Liver (tissue), 9 donors: ENCODE data around the gene TTC7B. TPM values are rescaled to one million over a fixed set of nuclear protein-coding genes. Genes with fewer than 3 reads are reported as not detected.

ENCODE experiments used
- DNase-seq: peaks from one replicate; pipeline ENCODE4 v3.0.0-alpha.2; 2017; ENCODE audit warnings: low spot score
- H3K27ac ChIP-seq, 2 donors: one replicate each; pipeline ENCODE4 v1.7.0; 2013; ENCODE audit warnings: inconsistent platforms in 2 of 2, low read length in 2 of 2, control low read depth in 1 of 2, low read depth in 1 of 2, mild to moderate bottlenecking in 1 of 2
- H3K27me3 ChIP-seq, 4 donors: one replicate each; pipeline versions ENCODE4 v1.6.1 to v1.7.0; 2013; ENCODE audit warnings: low read length in 3 of 4, inconsistent platforms in 1 of 4, mild to moderate bottlenecking in 1 of 4, moderate library complexity in 1 of 4; ENCODE audit not compliant: control insufficient read depth in 4 of 4, insufficient read depth in 4 of 4
- H3K36me3 ChIP-seq, 4 donors: one replicate each; pipeline versions ENCODE4 v1.6.1 to v1.7.0; 2013; ENCODE audit warnings: low read length in 3 of 4, mild to moderate bottlenecking in 3 of 4, low read depth in 1 of 4, moderate library complexity in 1 of 4; ENCODE audit not compliant: control insufficient read depth in 4 of 4, insufficient read depth in 3 of 4
- H3K4me1 ChIP-seq, 4 donors: one replicate each; pipeline versions ENCODE4 v1.6.1 to v1.7.0; 2013; ENCODE audit warnings: low read length in 3 of 4, mild to moderate bottlenecking in 3 of 4, moderate library complexity in 1 of 4; ENCODE audit not compliant: control insufficient read depth in 4 of 4, insufficient read depth in 4 of 4
- H3K4me3 ChIP-seq, 3 donors: one replicate each; pipeline versions ENCODE4 v1.6.1 to v1.7.0; 2013; ENCODE audit warnings: low read length in 3 of 3, control low read depth in 1 of 3, low read depth in 1 of 3, mild to moderate bottlenecking in 1 of 3
- H3K9ac ChIP-seq, 2 donors: one replicate each; pipeline ENCODE4 v1.7.0; 2013; ENCODE audit warnings: low read length in 2 of 2, mild to moderate bottlenecking in 2 of 2, moderate library complexity in 2 of 2, control low read depth in 1 of 2, low read depth in 1 of 2
- H3K9me3 ChIP-seq, 4 donors: one replicate each; pipeline versions ENCODE4 v1.6.1 to v1.7.0; 2013; ENCODE audit warnings: low read length in 3 of 4; ENCODE audit not compliant: control insufficient read depth in 4 of 4
- EGR1 ChIP-seq, 2 donors: IDR thresholded peaks; 2 replicates each; pipeline ENCODE4 v1.6.1; 2016 to 2018; ENCODE audit warnings: antibody characterized with exemption in 2 of 2, low read depth in 2 of 2
- FOXA1 ChIP-seq: IDR thresholded peaks from 2 replicates; pipeline ENCODE4 v1.6.1; 2016; ENCODE audit warnings: antibody characterized with exemption
- FOXA2 ChIP-seq: IDR thresholded peaks from 2 replicates; pipeline ENCODE4 v1.6.1; 2016; ENCODE audit warnings: antibody characterized with exemption
- GABPA ChIP-seq, 2 donors: IDR thresholded peaks in 1 of 2; conservative IDR thresholded peaks in 1 of 2; 2 replicates each; pipeline ENCODE4 v1.6.1; 2016; ENCODE audit warnings: antibody characterized with exemption in 2 of 2, mild to moderate bottlenecking in 1 of 2, moderate library complexity in 1 of 2
- HNF4A ChIP-seq, 2 donors: conservative IDR thresholded peaks; 2 replicates each; pipeline ENCODE4 v1.6.1; 2016; ENCODE audit warnings: antibody characterized with exemption in 2 of 2, mild to moderate bottlenecking in 2 of 2
- HNF4G ChIP-seq: IDR thresholded peaks from 2 replicates; pipeline ENCODE4 v1.6.1; 2016; ENCODE audit warnings: antibody characterized with exemption
- JUND ChIP-seq, 2 donors: IDR thresholded peaks; 2 replicates each; pipeline ENCODE4 v1.6.1; 2016; ENCODE audit warnings: antibody characterized with exemption in 2 of 2
- NR2F2 ChIP-seq: IDR thresholded peaks from 2 replicates; pipeline ENCODE4 v1.6.1; 2016; ENCODE audit warnings: antibody characterized with exemption
- RAD21 ChIP-seq, 2 donors: IDR thresholded peaks; 2 replicates each; pipeline ENCODE4 v1.6.1; 2016; ENCODE audit warnings: antibody characterized with exemption in 2 of 2, mild to moderate bottlenecking in 2 of 2
- RXRA ChIP-seq, 2 donors: IDR thresholded peaks; 2 replicates each; pipeline ENCODE4 v1.6.1; 2017 to 2018; ENCODE audit warnings: antibody characterized with exemption in 2 of 2, mild to moderate bottlenecking in 1 of 2
- SP1 ChIP-seq: IDR thresholded peaks from 2 replicates; pipeline ENCODE4 v1.6.1; 2018; ENCODE audit warnings: antibody characterized with exemption, mild to moderate bottlenecking
- TAF1 ChIP-seq: conservative IDR thresholded peaks from 2 replicates; pipeline ENCODE4 v1.6.1; 2016; ENCODE audit warnings: antibody characterized with exemption, mild to moderate bottlenecking
- YY1 ChIP-seq: IDR thresholded peaks from 2 replicates; pipeline ENCODE4 v1.6.1; 2016; ENCODE audit warnings: antibody characterized with exemption, mild to moderate bottlenecking
- WGBS: extraction: QIAGEN DNeasy Blood & Tissue Kit; methylation state at CpG from one replicate; pipeline ENCODE4 v1.1.7; 2013; 5-methylcytosine and 5-hydroxymethylcytosine counted together
- polyA plus RNA-seq, 2 donors: library from polyadenylated mRNA; stranded (reverse) in 1 of 2; unstranded in 1 of 2; fragments of 200-250 nt in 1 of 2; fragments of >200 nt in 1 of 2; fragmentation: Nextera tagmentation in 1 of 2; extraction: Ambion mirVana in 1 of 2; gene quantifications; one replicate each; pipeline versions ENCODE4 v1.2.1 to v1.2.3, GENCODE V29; 2013 to 2015
- total RNA-seq, 2 donors: library from RNA; depleted of rRNA; stranded (reverse); fragments of >200 nt; gene quantifications; one replicate each; pipeline ENCODE4 v1.2.3, GENCODE V29; 2014
- TF ChIP-seq, protein P1 (sequence below): IDR thresholded peaks from 2 replicates; pipeline ENCODE4 v1.6.1; 2016; ENCODE audit warnings: antibody characterized with exemption, mild to moderate bottlenecking
- TF ChIP-seq, protein P2 (sequence below): IDR thresholded peaks from 2 replicates; pipeline ENCODE4 v1.6.1; 2016; ENCODE audit warnings: antibody characterized with exemption
- TF ChIP-seq, protein P3 (sequence below): fragments of 150-350 bp; IDR thresholded peaks from 2 replicates; pipeline ENCODE4 v1.5.1; 2017; ENCODE audit warnings: improper control_type of control experiment, low read depth, low read length; ENCODE audit not compliant: missing input control
- TF ChIP-seq, protein P4 (sequence below): IDR thresholded peaks from 2 replicates; pipeline ENCODE4 v1.6.1; 2016; ENCODE audit warnings: antibody characterized with exemption
- TF ChIP-seq, protein P5 (sequence below): IDR thresholded peaks from 2 replicates; pipeline ENCODE4 v1.6.1; 2016; ENCODE audit warnings: antibody characterized with exemption
- donor health status: healthy.
- donor health status: healthy.
- donor health status: healthy.
- donor health status: healthy.
- donor health status: healthy.

Gene TTC7B
- total and polyA plus RNA-seq, 4 donors = 9.1 to 31.0 (median 12.5) TPM

DNA sequence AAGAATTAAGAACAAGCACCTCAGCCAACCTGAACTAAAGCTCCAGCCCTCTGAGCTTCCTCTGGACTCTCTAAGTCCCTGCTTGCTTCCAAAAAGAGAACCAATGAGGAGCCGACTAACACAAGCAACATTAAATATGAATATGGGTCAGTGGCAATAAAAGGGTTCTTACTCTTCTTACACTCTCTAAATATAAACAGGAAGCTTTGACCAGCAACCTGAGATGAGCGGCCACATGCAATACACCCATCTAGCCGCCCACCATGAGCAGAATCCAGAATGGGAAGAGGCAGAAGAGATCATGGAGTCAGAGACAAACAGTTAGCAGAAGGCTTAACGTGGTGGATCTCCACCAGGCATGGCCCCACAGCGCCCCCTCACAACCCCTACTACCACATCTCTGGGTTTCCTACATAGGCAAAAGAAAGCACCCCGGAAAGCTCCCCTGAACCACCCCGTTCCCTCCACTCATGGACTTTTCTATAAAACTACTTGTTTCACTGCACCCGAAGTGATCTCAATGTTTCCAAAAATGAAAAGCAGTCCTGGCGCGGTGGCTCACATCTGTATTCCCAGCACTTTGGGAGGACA, 59.4 kb downstream of the TTC7B start:
- Histone ChIP-seq H3K27ac (no peak overlapping the region), H3K9me3 (no peaks in the 10 kb centered on the region), H3K9ac (no peak overlapping the region), H3K27me3 (no peaks in the 10 kb centered on the region), H3K4me1 (peaks cover 0 to 12% (median 6%) of the 10 kb centered on the region in 4 donors), H3K36me3 (peaks cover 0 to 2% (median under 1%) of the 10 kb centered on the region in 4 donors), H3K4me3 (no peak overlapping the region)
- DNase-seq = no peak
- 96% methylated on average over 10 of the region's 10 CpGs for whole genome bisulfite sequencing
- TF ChIP-seq RXRA (IDR thresholded peaks at IDR 0.05) = no peak
- TF ChIP-seq HNF4A (conservative IDR thresholded peaks at IDR 0.05) = no peak
- no peak for TF ChIP-seq TAF1
- no peak for TF ChIP-seq YY1
- TF ChIP-seq FOXA1 = no peak
- no peak for TF ChIP-seq RAD21 (IDR thresholded peaks at IDR 0.05)
- no peak for TF ChIP-seq EGR1 (IDR thresholded peaks at IDR 0.05; ENCODE audit: low read depth in 2 of 2)
- TF ChIP-seq, protein P1, sequence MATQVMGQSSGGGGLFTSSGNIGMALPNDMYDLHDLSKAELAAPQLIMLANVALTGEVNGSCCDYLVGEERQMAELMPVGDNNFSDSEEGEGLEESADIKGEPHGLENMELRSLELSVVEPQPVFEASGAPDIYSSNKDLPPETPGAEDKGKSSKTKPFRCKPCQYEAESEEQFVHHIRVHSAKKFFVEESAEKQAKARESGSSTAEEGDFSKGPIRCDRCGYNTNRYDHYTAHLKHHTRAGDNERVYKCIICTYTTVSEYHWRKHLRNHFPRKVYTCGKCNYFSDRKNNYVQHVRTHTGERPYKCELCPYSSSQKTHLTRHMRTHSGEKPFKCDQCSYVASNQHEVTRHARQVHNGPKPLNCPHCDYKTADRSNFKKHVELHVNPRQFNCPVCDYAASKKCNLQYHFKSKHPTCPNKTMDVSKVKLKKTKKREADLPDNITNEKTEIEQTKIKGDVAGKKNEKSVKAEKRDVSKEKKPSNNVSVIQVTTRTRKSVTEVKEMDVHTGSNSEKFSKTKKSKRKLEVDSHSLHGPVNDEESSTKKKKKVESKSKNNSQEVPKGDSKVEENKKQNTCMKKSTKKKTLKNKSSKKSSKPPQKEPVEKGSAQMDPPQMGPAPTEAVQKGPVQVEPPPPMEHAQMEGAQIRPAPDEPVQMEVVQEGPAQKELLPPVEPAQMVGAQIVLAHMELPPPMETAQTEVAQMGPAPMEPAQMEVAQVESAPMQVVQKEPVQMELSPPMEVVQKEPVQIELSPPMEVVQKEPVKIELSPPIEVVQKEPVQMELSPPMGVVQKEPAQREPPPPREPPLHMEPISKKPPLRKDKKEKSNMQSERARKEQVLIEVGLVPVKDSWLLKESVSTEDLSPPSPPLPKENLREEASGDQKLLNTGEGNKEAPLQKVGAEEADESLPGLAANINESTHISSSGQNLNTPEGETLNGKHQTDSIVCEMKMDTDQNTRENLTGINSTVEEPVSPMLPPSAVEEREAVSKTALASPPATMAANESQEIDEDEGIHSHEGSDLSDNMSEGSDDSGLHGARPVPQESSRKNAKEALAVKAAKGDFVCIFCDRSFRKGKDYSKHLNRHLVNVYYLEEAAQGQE = no peak
- TF ChIP-seq, protein P2, sequence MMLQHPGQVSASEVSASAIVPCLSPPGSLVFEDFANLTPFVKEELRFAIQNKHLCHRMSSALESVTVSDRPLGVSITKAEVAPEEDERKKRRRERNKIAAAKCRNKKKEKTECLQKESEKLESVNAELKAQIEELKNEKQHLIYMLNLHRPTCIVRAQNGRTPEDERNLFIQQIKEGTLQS = no peak
- no peak for TF ChIP-seq SP1
- no peak for TF ChIP-seq NR2F2
- TF ChIP-seq, protein P3, sequence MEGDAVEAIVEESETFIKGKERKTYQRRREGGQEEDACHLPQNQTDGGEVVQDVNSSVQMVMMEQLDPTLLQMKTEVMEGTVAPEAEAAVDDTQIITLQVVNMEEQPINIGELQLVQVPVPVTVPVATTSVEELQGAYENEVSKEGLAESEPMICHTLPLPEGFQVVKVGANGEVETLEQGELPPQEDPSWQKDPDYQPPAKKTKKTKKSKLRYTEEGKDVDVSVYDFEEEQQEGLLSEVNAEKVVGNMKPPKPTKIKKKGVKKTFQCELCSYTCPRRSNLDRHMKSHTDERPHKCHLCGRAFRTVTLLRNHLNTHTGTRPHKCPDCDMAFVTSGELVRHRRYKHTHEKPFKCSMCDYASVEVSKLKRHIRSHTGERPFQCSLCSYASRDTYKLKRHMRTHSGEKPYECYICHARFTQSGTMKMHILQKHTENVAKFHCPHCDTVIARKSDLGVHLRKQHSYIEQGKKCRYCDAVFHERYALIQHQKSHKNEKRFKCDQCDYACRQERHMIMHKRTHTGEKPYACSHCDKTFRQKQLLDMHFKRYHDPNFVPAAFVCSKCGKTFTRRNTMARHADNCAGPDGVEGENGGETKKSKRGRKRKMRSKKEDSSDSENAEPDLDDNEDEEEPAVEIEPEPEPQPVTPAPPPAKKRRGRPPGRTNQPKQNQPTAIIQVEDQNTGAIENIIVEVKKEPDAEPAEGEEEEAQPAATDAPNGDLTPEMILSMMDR = no peak
- TF ChIP-seq, protein P4, sequence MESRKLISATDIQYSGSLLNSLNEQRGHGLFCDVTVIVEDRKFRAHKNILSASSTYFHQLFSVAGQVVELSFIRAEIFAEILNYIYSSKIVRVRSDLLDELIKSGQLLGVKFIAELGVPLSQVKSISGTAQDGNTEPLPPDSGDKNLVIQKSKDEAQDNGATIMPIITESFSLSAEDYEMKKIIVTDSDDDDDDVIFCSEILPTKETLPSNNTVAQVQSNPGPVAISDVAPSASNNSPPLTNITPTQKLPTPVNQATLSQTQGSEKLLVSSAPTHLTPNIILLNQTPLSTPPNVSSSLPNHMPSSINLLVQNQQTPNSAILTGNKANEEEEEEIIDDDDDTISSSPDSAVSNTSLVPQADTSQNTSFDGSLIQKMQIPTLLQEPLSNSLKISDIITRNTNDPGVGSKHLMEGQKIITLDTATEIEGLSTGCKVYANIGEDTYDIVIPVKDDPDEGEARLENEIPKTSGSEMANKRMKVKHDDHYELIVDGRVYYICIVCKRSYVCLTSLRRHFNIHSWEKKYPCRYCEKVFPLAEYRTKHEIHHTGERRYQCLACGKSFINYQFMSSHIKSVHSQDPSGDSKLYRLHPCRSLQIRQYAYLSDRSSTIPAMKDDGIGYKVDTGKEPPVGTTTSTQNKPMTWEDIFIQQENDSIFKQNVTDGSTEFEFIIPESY = no peak
- TF ChIP-seq, protein P5, sequence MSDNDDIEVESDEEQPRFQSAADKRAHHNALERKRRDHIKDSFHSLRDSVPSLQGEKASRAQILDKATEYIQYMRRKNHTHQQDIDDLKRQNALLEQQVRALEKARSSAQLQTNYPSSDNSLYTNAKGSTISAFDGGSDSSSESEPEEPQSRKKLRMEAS = no peak
- TF ChIP-seq JUND (IDR thresholded peaks at IDR 0.05) = no peak
- TF ChIP-seq FOXA2 = no peak
- TF ChIP-seq HNF4G = no peak
- TF ChIP-seq GABPA (IDR thresholded peaks at IDR 0.05 in 1 of 2, conservative IDR thresholded peaks at IDR 0.05 in 1 of 2) = no peak
